ENCODE results near the gene MYOM3. TPM values are rescaled to one million over a fixed set of nuclear protein-coding genes. Genes with fewer than 3 reads are reported as not detected.

MYOM3 gene
- total and polyA plus RNA-seq, 2 experiments from 2014 or later = 2.0 to 2.4 TPM

DNA sequence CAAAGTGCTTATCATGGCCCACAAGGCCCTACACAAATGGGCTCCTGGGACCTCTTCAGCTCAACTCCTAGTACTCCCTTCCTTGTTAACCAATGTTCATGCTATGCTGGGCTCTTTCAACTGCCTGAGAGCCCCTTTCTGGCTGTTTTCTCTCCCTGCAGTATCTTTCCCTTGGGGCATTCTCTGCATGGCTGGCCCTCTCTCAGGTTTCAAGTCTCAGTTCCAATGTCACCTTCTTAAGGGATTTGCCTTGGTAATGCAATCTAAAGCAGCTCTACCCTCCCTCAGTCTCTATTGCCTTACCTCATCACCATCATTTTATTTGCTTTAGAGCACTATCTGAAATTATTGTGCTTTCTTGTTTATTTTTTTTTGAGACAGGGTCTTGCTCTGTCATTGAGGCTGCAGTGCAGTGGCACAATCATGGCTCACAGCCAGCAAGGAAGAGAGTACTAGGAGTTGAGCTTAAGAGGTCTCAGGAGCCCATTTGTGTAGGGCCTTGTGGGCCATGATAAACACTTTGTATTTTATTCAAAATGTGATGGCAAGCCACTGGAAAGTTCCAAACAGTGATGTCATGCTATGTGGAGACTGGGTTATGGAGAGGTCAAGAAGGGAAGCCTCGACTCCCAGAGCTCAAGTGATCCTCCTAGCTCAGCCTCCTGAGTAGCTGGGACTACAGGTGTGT, 68.4 kb downstream of the MYOM3 start:
- Histone ChIP-seq H3K4me3 (no peak overlapping the region), H3K27ac (no peak overlapping the region), H3K36me3 (replicated peaks; ENCODE audit: insufficient read depth, low read depth) (no peaks in the 10 kb centered on the region), H3K4me2 (no peak overlapping the region), H4K20me1 (ENCODE audit: insufficient read depth, poor library complexity, severe bottlenecking) (no peaks in the 10 kb centered on the region), H3K27me3 (no peaks in the 10 kb centered on the region), H3K79me2 (no peaks in the 10 kb centered on the region), H3K9me2 (replicated peaks; ENCODE audit: insufficient read depth) (no peaks in the 10 kb centered on the region), H3K4me1 (ENCODE audit: insufficient read depth) (no peaks in the 10 kb centered on the region), H2AFZ (no peak overlapping the region), H3K9me3 (ENCODE audit: low read depth) (no peaks in the 10 kb centered on the region)
- DNase-seq (ENCODE audit: low spot score) = no peak
- 100% methylated on average over 1 of the region's 1 CpG for WGBS (ENCODE audit: low lambda C conversion rate, missing lambda C conversion rate)
- TF ChIP-seq, protein P1, sequence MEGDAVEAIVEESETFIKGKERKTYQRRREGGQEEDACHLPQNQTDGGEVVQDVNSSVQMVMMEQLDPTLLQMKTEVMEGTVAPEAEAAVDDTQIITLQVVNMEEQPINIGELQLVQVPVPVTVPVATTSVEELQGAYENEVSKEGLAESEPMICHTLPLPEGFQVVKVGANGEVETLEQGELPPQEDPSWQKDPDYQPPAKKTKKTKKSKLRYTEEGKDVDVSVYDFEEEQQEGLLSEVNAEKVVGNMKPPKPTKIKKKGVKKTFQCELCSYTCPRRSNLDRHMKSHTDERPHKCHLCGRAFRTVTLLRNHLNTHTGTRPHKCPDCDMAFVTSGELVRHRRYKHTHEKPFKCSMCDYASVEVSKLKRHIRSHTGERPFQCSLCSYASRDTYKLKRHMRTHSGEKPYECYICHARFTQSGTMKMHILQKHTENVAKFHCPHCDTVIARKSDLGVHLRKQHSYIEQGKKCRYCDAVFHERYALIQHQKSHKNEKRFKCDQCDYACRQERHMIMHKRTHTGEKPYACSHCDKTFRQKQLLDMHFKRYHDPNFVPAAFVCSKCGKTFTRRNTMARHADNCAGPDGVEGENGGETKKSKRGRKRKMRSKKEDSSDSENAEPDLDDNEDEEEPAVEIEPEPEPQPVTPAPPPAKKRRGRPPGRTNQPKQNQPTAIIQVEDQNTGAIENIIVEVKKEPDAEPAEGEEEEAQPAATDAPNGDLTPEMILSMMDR (IDR thresholded peaks at IDR 0.05; ENCODE audit: poor library complexity) = no peak
- TF ChIP-seq EZH2 (IDR thresholded peaks at IDR 0.05; ENCODE audit: borderline replicate concordance) (no peak), EZH2phosphoT487 (IDR thresholded peaks at IDR 0.05; ENCODE audit: low read depth, severe bottlenecking, unreplicated experiment) (no peak)

DNA sequence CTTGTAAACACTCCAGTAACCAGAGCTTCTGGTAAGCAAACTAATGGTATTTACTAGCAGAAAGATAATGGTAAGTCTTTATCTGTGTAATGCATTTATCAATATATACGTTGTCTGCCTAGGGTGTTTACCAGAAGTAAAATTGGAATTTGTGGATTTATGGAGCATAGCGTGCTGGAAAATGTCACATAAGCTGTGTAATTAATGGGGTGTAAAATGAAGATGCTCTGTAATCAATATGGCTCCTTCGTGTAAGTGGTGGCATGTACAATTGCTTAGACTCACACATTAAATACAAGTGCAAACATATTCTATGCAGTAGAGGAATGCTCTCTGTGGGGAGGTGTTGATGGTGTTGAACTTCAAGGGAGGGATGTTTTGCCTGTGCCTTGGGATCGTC, 69.6 kb downstream of the MYOM3 start:
- H3K36me3 ChIP-seq (replicated peaks; ENCODE audit: insufficient read depth, low read depth) = no peaks in the 10 kb centered on the region
- no peak for TF ChIP-seq EZH2phosphoT487 (IDR thresholded peaks at IDR 0.05; ENCODE audit: low read depth, severe bottlenecking, unreplicated experiment)
- TF ChIP-seq, protein P1 (IDR thresholded peaks at IDR 0.05; ENCODE audit: poor library complexity) = no peak
- no peak for TF ChIP-seq EZH2 (IDR thresholded peaks at IDR 0.05; ENCODE audit: borderline replicate concordance)
- no peaks in the 10 kb centered on the region for H3K9me3 ChIP-seq (ENCODE audit: low read depth)
- DNase-seq (ENCODE audit: low spot score) = no peak
- no peak overlapping the region for H3K27ac ChIP-seq
- no peaks in the 10 kb centered on the region for H3K9me2 ChIP-seq (replicated peaks; ENCODE audit: insufficient read depth)
- H3K79me2 ChIP-seq = no peaks in the 10 kb centered on the region
- H2AFZ ChIP-seq = no peak overlapping the region
- H4K20me1 ChIP-seq (ENCODE audit: insufficient read depth, poor library complexity, severe bottlenecking) = no peaks in the 10 kb centered on the region
- WGBS (ENCODE audit: low lambda C conversion rate, missing lambda C conversion rate) = 47% methylated on average over 4 of the region's 4 CpGs
- no peaks in the 10 kb centered on the region for H3K4me1 ChIP-seq (ENCODE audit: insufficient read depth)
- no peak overlapping the region for H3K4me2 ChIP-seq
- no peaks in the 10 kb centered on the region for H3K27me3 ChIP-seq
- H3K4me3 ChIP-seq = no peak overlapping the region

DNA sequence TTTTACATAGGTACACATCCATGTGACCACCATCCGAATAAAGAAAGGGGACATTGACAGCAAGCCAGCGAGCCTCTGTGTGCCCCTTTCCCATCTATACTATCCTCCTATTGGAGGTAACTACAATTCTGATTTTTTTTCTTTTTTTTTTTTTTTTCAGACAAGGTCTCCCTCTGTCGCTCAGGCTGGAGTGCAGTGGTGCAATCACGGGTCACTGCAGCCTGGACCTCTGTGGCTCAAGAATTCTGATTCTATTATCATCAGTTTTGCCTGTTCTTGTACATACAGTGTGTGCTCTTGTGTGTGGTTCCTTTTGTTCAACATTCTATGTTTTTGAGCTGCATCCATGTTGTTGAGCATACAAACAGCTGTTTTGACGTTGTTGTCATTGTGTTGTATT, 75.8 kb downstream of the MYOM3 start:
- Histone ChIP-seq H3K4me3 (no peak overlapping the region), H3K27me3 (no peaks in the 10 kb centered on the region), H3K79me2 (no peaks in the 10 kb centered on the region), H3K27ac (no peak overlapping the region), H3K36me3 (replicated peaks; ENCODE audit: insufficient read depth, low read depth) (no peaks in the 10 kb centered on the region), H3K9me3 (ENCODE audit: low read depth) (no peaks in the 10 kb centered on the region), H4K20me1 (ENCODE audit: insufficient read depth, poor library complexity, severe bottlenecking) (no peaks in the 10 kb centered on the region), H3K4me1 (ENCODE audit: insufficient read depth) (no peaks in the 10 kb centered on the region), H2AFZ (no peak overlapping the region), H3K4me2 (no peak overlapping the region), H3K9me2 (replicated peaks; ENCODE audit: insufficient read depth) (no peaks in the 10 kb centered on the region)
- no peak for DNase-seq (ENCODE audit: low spot score)
- TF ChIP-seq EZH2phosphoT487 (IDR thresholded peaks at IDR 0.05; ENCODE audit: low read depth, severe bottlenecking, unreplicated experiment) (no peak), EZH2 (IDR thresholded peaks at IDR 0.05; ENCODE audit: borderline replicate concordance) (no peak)
- TF ChIP-seq, protein P1 (IDR thresholded peaks at IDR 0.05; ENCODE audit: poor library complexity) = no peak
- WGBS (ENCODE audit: low lambda C conversion rate, missing lambda C conversion rate) = 90% methylated on average over 5 of the region's 5 CpGs
